ENCODE data around the gene BLOC1S4.

BLOC1S4 gene

GRCh38 chr4:6696611-6697010 lies 19.4 kb upstream of the BLOC1S4 start:
- no peaks in the 10 kb centered on the region for H3K4me1 ChIP-seq (ENCODE audit: insufficient read depth, low read length, severe bottlenecking)
- no peak for TF ChIP-seq EZH2 (IDR thresholded peaks at IDR 0.05; ENCODE audit: borderline replicate concordance, low read length)
- TF ChIP-seq, protein P1, sequence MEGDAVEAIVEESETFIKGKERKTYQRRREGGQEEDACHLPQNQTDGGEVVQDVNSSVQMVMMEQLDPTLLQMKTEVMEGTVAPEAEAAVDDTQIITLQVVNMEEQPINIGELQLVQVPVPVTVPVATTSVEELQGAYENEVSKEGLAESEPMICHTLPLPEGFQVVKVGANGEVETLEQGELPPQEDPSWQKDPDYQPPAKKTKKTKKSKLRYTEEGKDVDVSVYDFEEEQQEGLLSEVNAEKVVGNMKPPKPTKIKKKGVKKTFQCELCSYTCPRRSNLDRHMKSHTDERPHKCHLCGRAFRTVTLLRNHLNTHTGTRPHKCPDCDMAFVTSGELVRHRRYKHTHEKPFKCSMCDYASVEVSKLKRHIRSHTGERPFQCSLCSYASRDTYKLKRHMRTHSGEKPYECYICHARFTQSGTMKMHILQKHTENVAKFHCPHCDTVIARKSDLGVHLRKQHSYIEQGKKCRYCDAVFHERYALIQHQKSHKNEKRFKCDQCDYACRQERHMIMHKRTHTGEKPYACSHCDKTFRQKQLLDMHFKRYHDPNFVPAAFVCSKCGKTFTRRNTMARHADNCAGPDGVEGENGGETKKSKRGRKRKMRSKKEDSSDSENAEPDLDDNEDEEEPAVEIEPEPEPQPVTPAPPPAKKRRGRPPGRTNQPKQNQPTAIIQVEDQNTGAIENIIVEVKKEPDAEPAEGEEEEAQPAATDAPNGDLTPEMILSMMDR (IDR thresholded peaks at IDR 0.05; ENCODE audit: low read length): no peak
- no peaks in the 10 kb centered on the region for H3F3A ChIP-seq (ENCODE audit: insufficient read depth, low read length)
- no peaks in the 10 kb centered on the region for H3K36me3 ChIP-seq (ENCODE audit: insufficient read depth, low read length)
- H3K9me2 ChIP-seq (ENCODE audit: low read depth, low read length): no peaks in the 10 kb centered on the region
- no peaks in the 10 kb centered on the region for H3K79me2 ChIP-seq (ENCODE audit: insufficient read depth, low read length)
- H3K9ac ChIP-seq (ENCODE audit: low read length): no peak overlapping the region
- no peak overlapping the region for H3K4me2 ChIP-seq (ENCODE audit: low read length)
- H4K20me1 ChIP-seq (ENCODE audit: insufficient read depth, low read length): no peaks in the 10 kb centered on the region
- no peak overlapping the region for H3K4me3 ChIP-seq (ENCODE audit: low read depth, low read length, poor library complexity, severe bottlenecking)
- H3K27me3 ChIP-seq (ENCODE audit: insufficient read depth, low read length): no peaks in the 10 kb centered on the region
- H3K9me3 ChIP-seq (ENCODE audit: low read length): no peaks in the 10 kb centered on the region
- H2AFZ ChIP-seq (ENCODE audit: low read length): no peak overlapping the region
- no peak overlapping the region for H3K27ac ChIP-seq (ENCODE audit: low read depth, low read length, poor library complexity, severe bottlenecking)

GRCh38 chr4:6697131-6697530 lies 18.8 kb upstream of the BLOC1S4 start:
- Histone ChIP-seq H4K20me1 (ENCODE audit: insufficient read depth, low read length) (no peaks in the 10 kb centered on the region), H3K27ac (ENCODE audit: low read depth, low read length, poor library complexity, severe bottlenecking) (no peak overlapping the region), H3K9ac (ENCODE audit: low read length) (no peak overlapping the region), H3K4me3 (ENCODE audit: low read depth, low read length, poor library complexity, severe bottlenecking) (no peak overlapping the region), H3K79me2 (ENCODE audit: insufficient read depth, low read length) (no peaks in the 10 kb centered on the region), H3K4me2 (ENCODE audit: low read length) (no peak overlapping the region), H3K9me2 (ENCODE audit: low read depth, low read length) (no peaks in the 10 kb centered on the region), H3K27me3 (ENCODE audit: insufficient read depth, low read length) (no peaks in the 10 kb centered on the region), H3K9me3 (ENCODE audit: low read length) (no peaks in the 10 kb centered on the region), H3K4me1 (ENCODE audit: insufficient read depth, low read length, severe bottlenecking) (no peaks in the 10 kb centered on the region), H3F3A (ENCODE audit: insufficient read depth, low read length) (no peaks in the 10 kb centered on the region), H2AFZ (ENCODE audit: low read length) (no peak overlapping the region), H3K36me3 (ENCODE audit: insufficient read depth, low read length) (no peaks in the 10 kb centered on the region)
- TF ChIP-seq, protein P1 (IDR thresholded peaks at IDR 0.05; ENCODE audit: low read length): no peak
- no peak for TF ChIP-seq EZH2 (IDR thresholded peaks at IDR 0.05; ENCODE audit: borderline replicate concordance, low read length)

DNA sequence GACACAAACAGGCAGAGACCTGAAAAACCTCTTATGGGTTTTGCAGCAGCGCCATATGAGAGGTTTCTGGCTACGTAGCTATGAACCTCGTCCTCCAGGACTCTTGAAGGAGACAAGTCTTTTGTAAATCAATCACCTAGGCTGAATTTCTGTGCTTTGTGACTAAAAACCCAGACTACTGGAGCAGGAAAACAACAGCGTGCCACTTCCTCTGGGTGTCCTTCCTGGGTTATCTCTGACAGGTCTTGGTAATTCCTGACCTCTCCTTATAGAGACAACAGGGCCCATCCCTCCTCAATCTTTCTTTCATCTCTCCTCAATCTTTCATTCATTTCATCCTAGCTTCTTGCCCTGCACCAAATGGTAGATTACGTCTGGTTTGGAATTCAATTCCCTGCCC lies 16.6 kb upstream of the BLOC1S4 start:
- Histone ChIP-seq H3K27me3 (ENCODE audit: insufficient read depth, low read length) (no peaks in the 10 kb centered on the region), H4K20me1 (ENCODE audit: insufficient read depth, low read length) (no peaks in the 10 kb centered on the region), H3K9me2 (ENCODE audit: low read depth, low read length) (no peaks in the 10 kb centered on the region), H3K27ac (ENCODE audit: low read depth, low read length, poor library complexity, severe bottlenecking) (no peak overlapping the region), H3F3A (ENCODE audit: insufficient read depth, low read length) (no peaks in the 10 kb centered on the region), H3K79me2 (ENCODE audit: insufficient read depth, low read length) (no peaks in the 10 kb centered on the region), H3K4me1 (ENCODE audit: insufficient read depth, low read length, severe bottlenecking) (no peaks in the 10 kb centered on the region), H3K9me3 (ENCODE audit: low read length) (no peaks in the 10 kb centered on the region), H2AFZ (ENCODE audit: low read length) (no peak overlapping the region), H3K9ac (ENCODE audit: low read length) (no peak overlapping the region), H3K4me2 (ENCODE audit: low read length) (no peak overlapping the region), H3K4me3 (ENCODE audit: low read depth, low read length, poor library complexity, severe bottlenecking) (no peak overlapping the region), H3K36me3 (ENCODE audit: insufficient read depth, low read length) (no peaks in the 10 kb centered on the region; the same call in 1 of the 2 replicates)
- TF ChIP-seq, protein P1 (IDR thresholded peaks at IDR 0.05; ENCODE audit: low read length): no peak
- TF ChIP-seq EZH2 (IDR thresholded peaks at IDR 0.05; ENCODE audit: borderline replicate concordance, low read length): no peak

Data from OCI-LY1 (cell line).